Neuronal stem cell (in vitro differentiated cells): ENCODE results near the gene TRAF2. TPM values are rescaled to one million over a fixed set of nuclear protein-coding genes. Genes with fewer than 3 reads are reported as not detected.

Experiments used
- DNase-seq: peaks from one replicate; pipeline ENCODE4 v3.0.0-alpha.2; 2013; ENCODE audit warnings: low spot score
- H2AFZ ChIP-seq: one replicate; pipeline ENCODE4 v1.6.1; 2013; ENCODE audit warnings: mild to moderate bottlenecking, low read length, inconsistent platforms
- H2AK5ac ChIP-seq: 2 replicates; pipeline ENCODE4 v1.6.1; 2013; ENCODE audit warnings: low read depth, mild to moderate bottlenecking, inconsistent platforms, low read length, moderate library complexity, mixed read lengths
- H2BK120ac ChIP-seq: 2 replicates; pipeline ENCODE4 v1.6.1; 2013; ENCODE audit warnings: low read depth, mild to moderate bottlenecking, inconsistent platforms, low read length, moderate library complexity, mixed read lengths
- H2BK12ac ChIP-seq: one replicate; pipeline ENCODE4 v1.6.1; 2013; ENCODE audit warnings: low read length, inconsistent platforms
- H2BK15ac ChIP-seq: 2 replicates; pipeline ENCODE4 v1.6.1; 2013; ENCODE audit warnings: mild to moderate bottlenecking, low read length, inconsistent platforms, mixed read lengths
- H2BK5ac ChIP-seq: one replicate; pipeline ENCODE4 v1.6.1; 2013; ENCODE audit warnings: inconsistent platforms, mild to moderate bottlenecking, low read length, moderate library complexity
- H3K14ac ChIP-seq: one replicate; pipeline ENCODE4 v1.6.1; 2013; ENCODE audit warnings: low read length, inconsistent platforms
- H3K18ac ChIP-seq: 2 replicates; pipeline ENCODE4 v1.6.1; 2013; ENCODE audit warnings: low read length, inconsistent platforms
- H3K23ac ChIP-seq: 2 replicates; pipeline ENCODE4 v1.6.1; 2013; ENCODE audit warnings: low read depth, mild to moderate bottlenecking, mixed read lengths, low read length, inconsistent platforms; ENCODE audit not compliant: poor library complexity
- H3K27ac ChIP-seq: replicated peaks from 3 replicates; pipeline ENCODE4 v1.5.1; 2013; ENCODE audit warnings: low read length, inconsistent platforms
- H3K27me3 ChIP-seq, 3 experiments: 2 replicates each; pipeline ENCODE4 v1.6.1; 2013; ENCODE audit warnings: low read length in 3 of 3, mild to moderate bottlenecking in 2 of 3, inconsistent platforms in 1 of 3, low read depth in 1 of 3, mixed read lengths in 1 of 3, moderate library complexity in 1 of 3; ENCODE audit not compliant: control insufficient read depth in 3 of 3, insufficient read depth in 3 of 3
- H3K36me3 ChIP-seq, 2 donors: replicated peaks in 1 of 2; 2 replicates each; pipeline ENCODE4 v1.6.1; 2013; ENCODE audit warnings: low read length in 2 of 2; ENCODE audit not compliant: control insufficient read depth in 2 of 2, insufficient read depth in 2 of 2
- H3K4ac ChIP-seq: 2 replicates; pipeline ENCODE4 v1.6.1; 2013; ENCODE audit warnings: inconsistent platforms, mild to moderate bottlenecking, low read length, moderate library complexity
- H3K4me1 ChIP-seq, 2 donors: 1 replicate in 1 of 2; 2 replicates in 1 of 2; pipeline ENCODE4 v1.6.1; 2013; ENCODE audit warnings: low read length in 2 of 2, low read depth in 1 of 2; ENCODE audit not compliant: control insufficient read depth in 2 of 2, insufficient read depth in 1 of 2
- H3K4me2 ChIP-seq: one replicate; pipeline ENCODE4 v1.6.1; 2013; ENCODE audit warnings: mild to moderate bottlenecking, low read length, inconsistent platforms; ENCODE audit not compliant: insufficient read depth, poor library complexity, severe bottlenecking
- H3K4me3 ChIP-seq, 2 donors: 2 replicates each; pipeline ENCODE4 v1.5.1; 2013; ENCODE audit warnings: low read length in 2 of 2, mild to moderate bottlenecking in 2 of 2, inconsistent platforms in 1 of 2, moderate library complexity in 1 of 2
- H3K79me1 ChIP-seq: one replicate; pipeline ENCODE4 v1.6.1; 2013; ENCODE audit warnings: low read depth, mild to moderate bottlenecking, inconsistent platforms, low read length, moderate library complexity
- H3K9ac ChIP-seq: one replicate; pipeline ENCODE4 v1.6.1; 2013; ENCODE audit warnings: mild to moderate bottlenecking, low read depth, low read length, inconsistent platforms; ENCODE audit not compliant: poor library complexity
- H3K9me3 ChIP-seq, 2 donors: replicated peaks in 1 of 2; 2 replicates each; pipeline versions ENCODE3 to v1.6.1; 2013; ENCODE audit warnings: low read length in 2 of 2, mild to moderate bottlenecking in 2 of 2, inconsistent platforms in 1 of 2, low read depth in 1 of 2, mixed read lengths in 1 of 2, moderate library complexity in 1 of 2; ENCODE audit not compliant: control insufficient read depth in 2 of 2, insufficient read depth in 1 of 2
- H4K8ac ChIP-seq: one replicate; pipeline ENCODE4 v1.6.1; 2013; ENCODE audit warnings: low read depth, mild to moderate bottlenecking, inconsistent platforms, low read length, moderate library complexity
- H4K91ac ChIP-seq: one replicate; pipeline ENCODE4 v1.6.1; 2013; ENCODE audit warnings: low read length, low read depth, mild to moderate bottlenecking, inconsistent platforms; ENCODE audit not compliant: poor library complexity
- WGBS, 2 donors: extraction: QIAGEN DNeasy Blood & Tissue Kit; methylation state at CpG; one replicate each; pipeline ENCODE4 v1.1.7; 2013; ENCODE audit warnings: missing lambda C conversion rate in 2 of 2, mixed read lengths in 1 of 2; ENCODE audit not compliant: insufficient read length in 2 of 2, insufficient replicate concordance in 1 of 2; ENCODE audit errors: extremely low coverage in 2 of 2; 5-methylcytosine and 5-hydroxymethylcytosine counted together
- small RNA-seq: library from polyadenylated mRNA; stranded (forward); fragments of <200 nt; extraction: miRNeasy Mini kit (QIAGEN cat#:217004); gene quantifications from one replicate; pipeline ENCODE3, GENCODE V24; 2013; ENCODE audit not compliant: insufficient read depth

The TRAF2 gene

DNA sequence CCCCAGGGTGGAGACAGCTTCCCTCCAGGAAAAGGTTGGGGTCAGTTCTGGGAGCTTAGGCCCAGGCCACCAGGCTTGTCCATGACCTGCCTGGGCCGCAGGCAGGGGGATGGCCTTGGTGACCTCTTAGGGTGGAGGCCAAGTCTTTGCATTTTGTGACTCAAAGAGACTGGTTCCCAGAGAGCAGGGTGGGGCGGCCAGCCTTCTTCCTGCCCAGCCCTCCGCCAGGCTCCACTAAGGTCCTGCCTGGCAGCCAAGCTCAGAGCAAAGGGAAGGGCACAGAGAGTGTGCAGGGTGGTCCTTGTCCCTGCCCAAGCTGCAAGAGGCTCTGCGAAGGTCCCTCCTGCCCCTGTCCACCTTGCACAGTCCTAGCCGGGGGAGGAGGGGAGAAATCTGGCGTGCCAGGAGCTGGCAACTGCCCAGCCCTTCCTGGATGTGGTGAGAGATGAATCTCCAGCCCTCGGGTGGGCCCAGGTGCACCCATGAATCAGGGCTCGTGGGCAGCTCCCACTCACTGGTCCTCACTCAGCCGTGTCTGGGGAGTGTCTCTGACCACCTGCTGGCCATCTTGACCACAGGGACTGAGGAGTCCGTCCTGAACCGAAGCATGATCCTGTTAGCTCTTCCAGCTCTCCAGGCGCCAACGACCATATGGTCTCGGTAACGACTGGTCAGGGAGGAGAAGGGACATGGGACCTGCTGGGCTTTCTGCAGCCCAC is 88.7 kb downstream of the TRAF2 start:
- peak overlapping the region; percentile 98 for H2AK5ac ChIP-seq
- no peak overlapping the region for H4K91ac ChIP-seq
- H3K27ac ChIP-seq, result no peak overlapping the region
- H3K4me3 ChIP-seq, result no peak overlapping the region
- no peak overlapping the region for H4K8ac ChIP-seq
- H2BK15ac ChIP-seq, result peak overlapping the region; percentile 93
- peak overlapping the region; percentile 94 for H2BK5ac ChIP-seq
- H3K4me2 ChIP-seq, result no peak overlapping the region
- no peak overlapping the region for H3K4ac ChIP-seq
- WGBS, 2 donors, result no CpG with 5 or more reads among the region's 15 CpGs
- H3K4me1 ChIP-seq, result peaks cover 0 to 10% of the 10 kb centered on the region in 2 donors
- no peak overlapping the region for H3K14ac ChIP-seq
- H3K79me1 ChIP-seq, result no peaks in the 10 kb centered on the region
- H3K27me3 ChIP-seq, result peaks cover 0 to 78% (median 12%) of the 10 kb centered on the region in 3 experiments
- H2AFZ ChIP-seq, result no peak overlapping the region
- H3K9ac ChIP-seq, result no peak overlapping the region
- DNase-seq, result no peak
- peak overlapping the region; percentile 34 for H3K23ac ChIP-seq
- H2BK12ac ChIP-seq, result peak overlapping the region; percentile 6
- H2BK120ac ChIP-seq, result no peak overlapping the region
- H3K18ac ChIP-seq, result peak overlapping the region; percentile 77
- no peaks in the 10 kb centered on the region for H3K36me3 ChIP-seq
- no peaks in the 10 kb centered on the region for H3K9me3 ChIP-seq

DNA sequence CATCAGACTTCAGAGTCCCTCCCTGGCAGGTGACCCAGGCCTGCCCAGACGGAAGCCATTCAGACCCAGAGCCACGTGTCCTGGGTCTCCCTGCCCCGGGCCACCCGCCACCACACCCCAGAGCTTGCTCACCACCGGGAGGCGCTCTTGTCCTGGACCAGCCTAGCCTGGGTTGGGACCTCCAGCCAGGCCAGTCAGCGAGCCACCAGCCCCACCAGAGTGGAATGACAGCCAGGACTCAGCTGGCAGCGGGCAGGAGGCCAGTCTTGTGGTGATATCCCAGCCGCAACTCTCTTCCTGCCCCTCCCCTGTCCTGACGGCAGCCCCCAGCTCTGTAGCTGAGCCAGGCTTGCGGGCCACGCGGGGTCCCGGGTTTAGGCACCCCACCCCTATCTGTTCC is 89.3 kb downstream of the TRAF2 start:
- peaks cover 0 to 82% (median 12%) of the 10 kb centered on the region in 3 experiments for H3K27me3 ChIP-seq
- H3K36me3 ChIP-seq, result no peaks in the 10 kb centered on the region
- no peak overlapping the region for H3K27ac ChIP-seq
- no peaks in the 10 kb centered on the region for H3K9me3 ChIP-seq
- H3K4me2 ChIP-seq, result no peak overlapping the region
- H3K79me1 ChIP-seq, result no peaks in the 10 kb centered on the region
- H3K14ac ChIP-seq, result peak overlapping the region; percentile 38
- H4K91ac ChIP-seq, result no peak overlapping the region
- no peak overlapping the region for H3K4ac ChIP-seq
- peak overlapping the region; percentile 93 for H2BK15ac ChIP-seq
- peak overlapping the region; percentile 89 for H3K23ac ChIP-seq
- peaks cover 0 to 10% of the 10 kb centered on the region in 2 donors for H3K4me1 ChIP-seq
- H2BK12ac ChIP-seq, result peak overlapping the region; percentile 98
- no peak overlapping the region for H3K9ac ChIP-seq
- peak overlapping the region; percentile 98 for H2AK5ac ChIP-seq
- DNase-seq, result no peak
- H2BK120ac ChIP-seq, result no peak overlapping the region
- no peak overlapping the region for H2AFZ ChIP-seq
- H2BK5ac ChIP-seq, result no peak overlapping the region
- H3K4me3 ChIP-seq, result no peak overlapping the region
- peak overlapping the region; percentile 76 for H3K18ac ChIP-seq
- no CpG with 5 or more reads among the region's 14 CpGs for WGBS, 2 donors
- no peak overlapping the region for H4K8ac ChIP-seq

Small RNA genes within 50 kb of the gene (small RNA-seq; reads per million reads assigned to genes)
- gene MIR4479, result not detected
